Esophagus squamous epithelium (tissue), 4 donors: ENCODE results near the gene GOLGA6L10.
"Not testable (repeated sequence)": the region's sequence is repeated elsewhere in the genome, so short reads cannot be mapped to it uniquely, and the experiment has no call there.

Source experiments
- POLR2A ChIP-seq, 4 donors: fragments of 450-650 bp; IDR thresholded peaks; one replicate each; pipeline ENCODE4 v1.6.1; 2017; ENCODE audit warnings: antibody characterized with exemption in 4 of 4, mild to moderate bottlenecking in 4 of 4, moderate library complexity in 3 of 4
- TF ChIP-seq, protein P1 (sequence below), 6 experiments: fragments of 450-650 bp in 4 of 6; fragments of 200-600 bp in 2 of 6; sonication (generic) in 2 of 6; IDR thresholded peaks; one replicate each; pipeline ENCODE4 v1.5.1; 2016 to 2019; ENCODE audit warnings: antibody characterized with exemption in 6 of 6, mild to moderate bottlenecking in 4 of 6, moderate library complexity in 4 of 6

DNA sequence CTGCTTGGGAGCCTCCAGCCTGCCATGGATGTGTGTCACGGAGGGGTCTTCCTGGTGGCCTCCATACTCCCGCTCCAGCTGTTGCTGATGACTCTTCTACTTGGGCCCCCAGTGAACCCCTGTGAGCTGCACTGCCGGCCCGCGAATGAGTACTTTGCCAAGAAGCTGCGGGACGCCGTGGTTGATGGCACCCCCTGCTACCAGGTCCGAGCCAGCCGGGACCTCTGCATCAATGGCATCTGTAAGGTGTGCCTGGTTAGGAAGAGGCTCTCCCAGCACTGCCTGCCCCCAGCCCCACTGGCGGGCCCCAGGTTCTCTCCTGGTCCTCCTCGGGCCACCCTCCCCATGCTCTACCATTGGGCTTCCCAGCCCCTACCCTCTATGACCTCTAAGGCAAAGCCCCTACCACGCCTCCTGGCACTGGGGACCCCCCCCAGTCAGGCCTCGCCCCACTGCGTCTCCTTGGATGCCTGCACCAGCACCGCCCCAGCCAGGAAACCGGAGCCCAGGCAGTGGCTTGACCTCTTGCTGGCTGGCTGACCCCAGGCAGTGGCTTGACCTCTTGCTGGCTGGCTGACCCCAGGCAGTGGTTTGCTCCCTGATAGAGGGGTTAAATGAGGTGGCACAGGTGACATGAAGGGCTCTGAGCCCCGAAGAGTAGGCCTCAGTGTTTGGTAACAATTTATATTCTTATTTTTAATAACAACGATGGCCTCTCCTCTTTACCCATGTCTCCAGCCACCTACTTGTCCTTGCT lies 29.6 kb downstream of the GOLGA6L10 start:
- TF ChIP-seq, protein P1, sequence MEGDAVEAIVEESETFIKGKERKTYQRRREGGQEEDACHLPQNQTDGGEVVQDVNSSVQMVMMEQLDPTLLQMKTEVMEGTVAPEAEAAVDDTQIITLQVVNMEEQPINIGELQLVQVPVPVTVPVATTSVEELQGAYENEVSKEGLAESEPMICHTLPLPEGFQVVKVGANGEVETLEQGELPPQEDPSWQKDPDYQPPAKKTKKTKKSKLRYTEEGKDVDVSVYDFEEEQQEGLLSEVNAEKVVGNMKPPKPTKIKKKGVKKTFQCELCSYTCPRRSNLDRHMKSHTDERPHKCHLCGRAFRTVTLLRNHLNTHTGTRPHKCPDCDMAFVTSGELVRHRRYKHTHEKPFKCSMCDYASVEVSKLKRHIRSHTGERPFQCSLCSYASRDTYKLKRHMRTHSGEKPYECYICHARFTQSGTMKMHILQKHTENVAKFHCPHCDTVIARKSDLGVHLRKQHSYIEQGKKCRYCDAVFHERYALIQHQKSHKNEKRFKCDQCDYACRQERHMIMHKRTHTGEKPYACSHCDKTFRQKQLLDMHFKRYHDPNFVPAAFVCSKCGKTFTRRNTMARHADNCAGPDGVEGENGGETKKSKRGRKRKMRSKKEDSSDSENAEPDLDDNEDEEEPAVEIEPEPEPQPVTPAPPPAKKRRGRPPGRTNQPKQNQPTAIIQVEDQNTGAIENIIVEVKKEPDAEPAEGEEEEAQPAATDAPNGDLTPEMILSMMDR (IDR thresholded peaks at IDR 0.05) = not testable (repeated sequence)
- TF ChIP-seq POLR2A (IDR thresholded peaks at IDR 0.05) = not testable (repeated sequence)
